Tibial nerve (tissue), 4 donors: Measurements from ENCODE around the gene FTSJ3. TPM values are rescaled to one million over a fixed set of nuclear protein-coding genes. Genes with fewer than 3 reads are reported as not detected.

Experiments used
- DNase-seq, 2 donors: peaks; one replicate each; pipeline ENCODE4 v3.0.0-alpha.2; 2019; ENCODE audit warnings: low spot score in 2 of 2
- H3K27ac ChIP-seq, 4 donors: fragments of 200-600 bp; sonication (generic) in 3 of 4; one replicate each; pipeline ENCODE4 v1.5.1; 2017 to 2019; ENCODE audit warnings: mild to moderate bottlenecking in 1 of 4
- H3K27me3 ChIP-seq, 2 donors: fragments of 200-600 bp; sonication (generic) in 1 of 2; one replicate each; pipeline versions ENCODE4 v1.5.1 to v1.6.0; 2017 to 2019
- H3K36me3 ChIP-seq, 3 donors: fragments of 200-600 bp; sonication (generic); one replicate each; pipeline ENCODE4 v1.5.1; 2018 to 2019
- H3K4me1 ChIP-seq, 4 donors: fragments of 200-600 bp; sonication (generic) in 3 of 4; one replicate each; pipeline ENCODE4 v1.5.1; 2017 to 2019
- H3K4me3 ChIP-seq, 4 donors: fragments of 200-600 bp; sonication (generic) in 3 of 4; one replicate each; pipeline ENCODE4 v1.5.1; 2017 to 2019; ENCODE audit warnings: mild to moderate bottlenecking in 1 of 4, moderate library complexity in 1 of 4
- H3K9me3 ChIP-seq, 4 donors: fragments of 200-600 bp; sonication (generic) in 3 of 4; one replicate each; pipeline ENCODE4 v1.5.1; 2017 to 2019
- CTCF ChIP-seq, 5 experiments: fragments of 200-600 bp in 3 of 5; fragments of 450-650 bp in 2 of 5; sonication (generic) in 3 of 5; IDR thresholded peaks; one replicate each; pipeline ENCODE4 v1.5.1; 2016 to 2019; ENCODE audit warnings: antibody characterized with exemption in 5 of 5, mild to moderate bottlenecking in 3 of 5, moderate library complexity in 2 of 5
- EP300 ChIP-seq, 2 donors: sonication (generic); formaldehyde crosslinking; IDR thresholded peaks; one replicate each; pipeline ENCODE4 v1.6.1; 2017; ENCODE audit warnings: antibody characterized with exemption in 2 of 2, mild to moderate bottlenecking in 1 of 2
- POLR2A ChIP-seq, 2 donors: fragments of 450-650 bp; IDR thresholded peaks; one replicate each; pipeline ENCODE4 v1.6.1; 2017; ENCODE audit warnings: antibody characterized with exemption in 2 of 2, mild to moderate bottlenecking in 2 of 2, moderate library complexity in 2 of 2
- WGBS, 2 donors: methylation state at CpG; one replicate each; pipeline ENCODE4 v1.1.5; 2018; 5-methylcytosine and 5-hydroxymethylcytosine counted together
- total RNA-seq, 4 donors: library from RNA; depleted of rRNA; stranded (reverse); fragments of >200 nt; gene quantifications; one replicate each; pipeline ENCODE4 v1.1.0, GENCODE V29; 2016

The FTSJ3 gene
- total RNA-seq, 4 donors from 2014 or later: 32.8 to 69.3 (median 43.2) TPM

DNA sequence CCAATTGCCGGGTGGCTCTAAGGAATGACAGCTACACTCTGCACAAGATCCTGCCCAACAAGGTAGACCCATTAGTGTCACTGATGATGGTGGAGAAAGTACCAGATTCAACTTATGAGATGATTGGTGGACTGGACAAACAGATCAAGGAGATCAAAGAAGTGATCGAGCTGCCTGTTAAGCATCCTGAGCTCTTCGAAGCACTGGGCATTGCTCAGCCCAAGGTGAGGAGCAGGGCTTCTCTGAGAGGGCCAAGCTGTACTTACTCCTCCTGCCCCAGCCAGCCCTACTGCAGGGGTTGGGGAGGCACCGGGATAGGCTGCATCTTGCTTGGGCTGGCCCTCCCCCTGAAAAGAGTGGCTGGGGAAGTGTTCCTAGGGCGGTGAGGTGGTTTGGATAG is 2.8 kb upstream of the FTSJ3 start:
- peak overlapping the region in 2 of 4 donors; percentile 4 to 94 for H3K27ac ChIP-seq
- 77 to 88% methylated on average over 5 of the region's 5 CpGs for WGBS, 2 donors

DNA sequence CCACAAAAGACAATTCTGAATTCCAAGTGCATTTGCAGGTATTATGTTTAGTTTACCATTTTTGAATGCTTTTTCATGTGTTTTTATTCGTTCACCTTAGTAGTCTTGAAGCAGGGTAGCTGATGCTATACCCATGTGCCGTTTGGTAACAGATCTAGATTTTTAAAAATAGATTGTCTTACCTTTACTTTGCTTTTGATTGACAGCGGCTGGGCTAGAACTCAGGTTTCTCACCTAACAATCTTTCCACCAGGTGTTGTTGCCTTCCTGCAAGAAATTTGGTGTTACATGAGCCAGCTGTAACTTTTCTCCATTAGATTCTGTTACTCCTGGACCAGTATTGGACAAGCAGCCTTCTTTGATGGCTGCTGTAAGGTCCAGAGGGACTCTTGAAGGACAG is 1.5 kb upstream of the FTSJ3 start:
- no peaks in the 10 kb centered on the region for H3K9me3 ChIP-seq
- no peaks in the 10 kb centered on the region for H3K27me3 ChIP-seq
- H3K4me3 ChIP-seq: no peak overlapping the region
- H3K27ac ChIP-seq: peak overlapping the region in 2 of 4 donors; percentile 2 to 94
- TF ChIP-seq POLR2A (IDR thresholded peaks at IDR 0.05) (no peak), EP300 (IDR thresholded peaks at IDR 0.05) (no peak), CTCF (IDR thresholded peaks at IDR 0.05) (no peak)
- peaks cover 10 to 70% (median 50%) of the 10 kb centered on the region in 3 donors for H3K36me3 ChIP-seq
- no peak for DNase-seq
- peaks cover 0 to 43% (median 19%) of the 10 kb centered on the region in 4 donors for H3K4me1 ChIP-seq
- 94 to 98% methylated on average over 3 of the region's 3 CpGs for WGBS, 2 donors

More for the DNA sequence above, 2.8 kb upstream of the FTSJ3 start:
- Histone ChIP-seq H3K27me3 (no peaks in the 10 kb centered on the region), H3K4me3 (no peak overlapping the region), H3K36me3 (peaks cover 3 to 70% (median 42%) of the 10 kb centered on the region in 3 donors), H3K4me1 (peaks cover 0 to 52% (median 19%) of the 10 kb centered on the region in 4 donors), H3K9me3 (no peaks in the 10 kb centered on the region)
- TF ChIP-seq POLR2A (IDR thresholded peaks at IDR 0.05): no peak
- TF ChIP-seq CTCF (IDR thresholded peaks at IDR 0.05): no peak
- TF ChIP-seq EP300 (IDR thresholded peaks at IDR 0.05): no peak
- DNase-seq: no peak

DNA sequence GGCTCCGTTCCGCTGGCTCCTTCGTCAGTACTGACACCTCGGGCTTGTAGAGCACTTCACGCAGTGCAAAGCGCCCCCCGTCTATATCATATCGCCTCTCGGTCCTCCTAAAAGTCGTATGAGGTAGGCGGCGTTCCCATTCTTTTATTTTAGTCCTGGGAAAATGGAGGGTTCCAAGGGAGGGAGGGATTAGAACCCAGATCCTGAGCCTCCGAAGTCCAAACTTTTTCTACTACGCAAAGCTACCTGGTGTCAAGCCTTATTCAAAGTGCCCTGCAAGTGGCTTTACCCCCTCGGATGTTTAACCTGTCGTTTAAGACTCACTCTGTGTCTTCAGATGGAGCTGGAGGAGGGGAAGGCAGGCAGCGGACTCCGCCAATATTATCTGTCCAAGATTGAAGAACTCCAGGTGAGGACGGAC is 348 bp upstream of the FTSJ3 start:
- no peak for DNase-seq

DNA sequence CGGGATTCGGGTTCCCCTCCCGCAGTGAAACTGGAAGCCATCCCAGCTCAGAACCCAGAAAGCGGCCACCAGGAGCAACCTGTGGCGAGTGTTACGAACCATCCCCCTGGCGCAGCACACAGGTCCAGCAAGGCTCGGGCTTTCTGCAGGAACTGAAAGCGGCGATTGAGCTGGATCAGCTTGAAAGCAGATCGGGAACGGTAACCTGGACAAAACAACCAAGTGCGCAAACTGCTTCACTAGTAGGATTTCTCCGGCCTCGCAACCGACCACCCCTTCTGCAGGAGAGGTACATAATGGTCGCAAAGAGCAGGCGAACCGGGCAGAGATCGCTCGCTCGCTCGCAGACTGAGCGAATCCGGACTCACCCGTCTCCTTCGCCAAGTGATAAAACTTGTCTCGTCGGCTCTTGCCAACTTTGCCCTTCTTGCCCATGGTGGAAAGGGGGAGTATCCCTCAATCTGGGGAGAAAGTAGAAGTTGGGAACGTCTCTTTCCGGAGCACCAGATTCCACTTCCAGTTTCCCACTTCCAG is 928 bp downstream of the FTSJ3 start:
- H3K9me3 ChIP-seq: no peaks in the 10 kb centered on the region
- peaks cover 0 to 46% (median 19%) of the 10 kb centered on the region in 4 donors for H3K4me1 ChIP-seq
- peak overlapping the region; percentile 89 to 95 (median 94) for H3K27ac ChIP-seq
- TF ChIP-seq POLR2A (IDR thresholded peaks at IDR 0.05): no peak
- no peak for TF ChIP-seq CTCF (IDR thresholded peaks at IDR 0.05)
- TF ChIP-seq EP300 (IDR thresholded peaks at IDR 0.05): no peak
- H3K36me3 ChIP-seq: peaks cover 7 to 70% (median 57%) of the 10 kb centered on the region in 3 donors
- no peaks in the 10 kb centered on the region for H3K27me3 ChIP-seq
- 0% methylated on average over 27 to 30 of the region's 31 CpGs for WGBS, 2 donors
- no peak for DNase-seq
- peak overlapping the region; percentile 50 to 93 (median 91) for H3K4me3 ChIP-seq

More for the DNA sequence above, 348 bp upstream of the FTSJ3 start:
- peaks cover 10 to 70% (median 50%) of the 10 kb centered on the region in 3 donors for H3K36me3 ChIP-seq
- peak in 1 of 5 experiments; percentile 7 for TF ChIP-seq CTCF (IDR thresholded peaks at IDR 0.05)
- no peak for TF ChIP-seq POLR2A (IDR thresholded peaks at IDR 0.05)
- TF ChIP-seq EP300 (IDR thresholded peaks at IDR 0.05): no peak
- no peaks in the 10 kb centered on the region for H3K27me3 ChIP-seq
- peak overlapping the region; percentile 89 to 95 (median 94) for H3K27ac ChIP-seq
- no peaks in the 10 kb centered on the region for H3K9me3 ChIP-seq
- H3K4me3 ChIP-seq: peak overlapping the region; percentile 50 to 93 (median 91)
- 1 to 2% methylated on average over 12 to 19 of the region's 19 CpGs for WGBS, 2 donors
- H3K4me1 ChIP-seq: peaks cover 0 to 45% (median 19%) of the 10 kb centered on the region in 4 donors

DNA sequence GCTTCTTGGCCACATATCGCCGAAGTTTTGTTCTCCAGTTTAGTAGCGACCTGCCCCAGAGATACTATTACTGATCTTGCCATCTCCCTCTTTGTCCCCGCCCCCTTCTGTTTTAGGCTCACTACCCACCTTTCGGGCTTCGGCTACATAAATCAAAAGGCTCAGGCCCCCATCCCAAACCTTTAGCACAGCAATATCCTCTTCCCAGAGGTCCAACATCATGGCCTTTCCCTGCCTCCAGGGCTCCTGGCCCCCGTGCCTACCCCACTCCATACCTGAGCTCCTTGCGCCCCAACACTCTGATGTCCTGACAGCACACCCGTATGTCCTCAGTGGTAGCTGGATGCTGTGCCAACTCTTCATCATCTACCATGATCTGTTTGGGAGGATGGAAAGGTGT is 3.1 kb downstream of the FTSJ3 start:
- WGBS, 2 donors: 94 to 96% methylated on average over 9 of the region's 9 CpGs
- Histone ChIP-seq H3K4me3 (no peak overlapping the region), H3K4me1 (peaks cover 0 to 33% (median 19%) of the 10 kb centered on the region in 4 donors), H3K27ac (no peak overlapping the region), H3K9me3 (no peaks in the 10 kb centered on the region), H3K36me3 (peaks cover 7 to 70% (median 44%) of the 10 kb centered on the region in 3 donors), H3K27me3 (no peaks in the 10 kb centered on the region)
- DNase-seq: no peak
- TF ChIP-seq CTCF (IDR thresholded peaks at IDR 0.05) (no peak), EP300 (IDR thresholded peaks at IDR 0.05) (no peak), POLR2A (IDR thresholded peaks at IDR 0.05) (no peak)
